Ishikawa (cell line): ENCODE data around the gene SNAPC2.

ENCODE experiments used
- CEBPB ChIP-seq: IDR thresholded peaks from 2 replicates; pipeline ENCODE4 v1.6.1; 2012
- CREB1 ChIP-seq: IDR thresholded peaks from 2 replicates; pipeline ENCODE4 v1.6.1; 2012; ENCODE audit warnings: low read depth
- EGR1 ChIP-seq: IDR thresholded peaks from 2 replicates; pipeline ENCODE4 v1.6.1; 2012
- EP300 ChIP-seq: IDR thresholded peaks from 2 replicates; pipeline ENCODE4 v1.6.1; 2012; ENCODE audit warnings: borderline replicate concordance
- FOXM1 ChIP-seq: IDR thresholded peaks from 2 replicates; pipeline ENCODE4 v1.6.1; 2012; ENCODE audit warnings: low read depth, borderline replicate concordance
- NFIC ChIP-seq: IDR thresholded peaks from 2 replicates; pipeline ENCODE4 v1.6.1; 2012
- RAD21 ChIP-seq: IDR thresholded peaks from 2 replicates; pipeline ENCODE4 v1.6.1; 2012; ENCODE audit warnings: low read depth
- TAF1 ChIP-seq: IDR thresholded peaks from 2 replicates; pipeline ENCODE4 v1.6.1; 2012; ENCODE audit warnings: low read depth, mild to moderate bottlenecking
- TCF12 ChIP-seq: IDR thresholded peaks from 2 replicates; pipeline ENCODE4 v1.6.1; 2012; ENCODE audit warnings: low read depth
- TEAD4 ChIP-seq: IDR thresholded peaks from 2 replicates; pipeline ENCODE4 v1.6.1; 2012
- YY1 ChIP-seq: IDR thresholded peaks from 2 replicates; pipeline ENCODE4 v1.6.1; 2012; ENCODE audit warnings: low read depth
- ZBTB7A ChIP-seq: IDR thresholded peaks from 2 replicates; pipeline ENCODE4 v1.6.1; 2012; ENCODE audit warnings: low read depth
- TF ChIP-seq, protein P1 (sequence below): IDR thresholded peaks from 2 replicates; pipeline ENCODE4 v1.6.1; 2012
- TF ChIP-seq, protein P2 (sequence below): IDR thresholded peaks from 2 replicates; pipeline ENCODE4 v1.6.1; 2012
- TF ChIP-seq, protein P3 (sequence below): IDR thresholded peaks from 2 replicates; pipeline ENCODE4 v1.6.1; 2012; ENCODE audit warnings: low read depth, mild to moderate bottlenecking

SNAPC2 gene

DNA sequence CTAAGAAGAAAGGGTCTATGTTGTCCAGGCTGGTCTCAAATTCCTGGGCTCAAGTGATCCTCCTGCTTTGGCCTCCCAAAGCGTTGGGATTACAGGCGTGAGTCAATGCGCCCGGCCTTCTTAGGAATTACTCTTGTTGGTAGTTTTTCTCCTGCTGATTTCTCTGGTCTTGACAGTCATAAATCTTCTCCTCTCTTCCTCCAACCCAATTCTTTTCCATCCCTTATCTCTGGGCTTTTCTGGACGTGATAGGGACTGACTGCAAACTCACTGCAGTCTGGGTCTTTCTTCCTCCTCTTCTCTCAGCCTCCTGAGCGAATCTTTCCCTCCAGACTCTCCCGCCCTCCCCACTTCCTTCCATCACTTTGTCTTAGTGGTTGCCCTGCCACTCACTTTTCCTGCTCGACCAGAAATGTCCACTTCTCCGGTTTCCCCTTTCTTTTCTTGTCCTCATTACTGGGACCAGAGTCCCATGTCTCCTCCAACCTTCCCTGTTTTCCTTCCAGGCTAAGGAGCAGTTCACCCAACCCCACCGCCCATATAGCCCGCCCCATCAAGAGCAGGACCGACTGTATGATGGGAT is 45.2 kb downstream of the SNAPC2 start:
- TF ChIP-seq, protein P1, sequence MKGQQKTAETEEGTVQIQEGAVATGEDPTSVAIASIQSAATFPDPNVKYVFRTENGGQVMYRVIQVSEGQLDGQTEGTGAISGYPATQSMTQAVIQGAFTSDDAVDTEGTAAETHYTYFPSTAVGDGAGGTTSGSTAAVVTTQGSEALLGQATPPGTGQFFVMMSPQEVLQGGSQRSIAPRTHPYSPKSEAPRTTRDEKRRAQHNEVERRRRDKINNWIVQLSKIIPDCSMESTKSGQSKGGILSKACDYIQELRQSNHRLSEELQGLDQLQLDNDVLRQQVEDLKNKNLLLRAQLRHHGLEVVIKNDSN = no peak
- TF ChIP-seq CREB1 (no peak), CEBPB (no peak)

DNA sequence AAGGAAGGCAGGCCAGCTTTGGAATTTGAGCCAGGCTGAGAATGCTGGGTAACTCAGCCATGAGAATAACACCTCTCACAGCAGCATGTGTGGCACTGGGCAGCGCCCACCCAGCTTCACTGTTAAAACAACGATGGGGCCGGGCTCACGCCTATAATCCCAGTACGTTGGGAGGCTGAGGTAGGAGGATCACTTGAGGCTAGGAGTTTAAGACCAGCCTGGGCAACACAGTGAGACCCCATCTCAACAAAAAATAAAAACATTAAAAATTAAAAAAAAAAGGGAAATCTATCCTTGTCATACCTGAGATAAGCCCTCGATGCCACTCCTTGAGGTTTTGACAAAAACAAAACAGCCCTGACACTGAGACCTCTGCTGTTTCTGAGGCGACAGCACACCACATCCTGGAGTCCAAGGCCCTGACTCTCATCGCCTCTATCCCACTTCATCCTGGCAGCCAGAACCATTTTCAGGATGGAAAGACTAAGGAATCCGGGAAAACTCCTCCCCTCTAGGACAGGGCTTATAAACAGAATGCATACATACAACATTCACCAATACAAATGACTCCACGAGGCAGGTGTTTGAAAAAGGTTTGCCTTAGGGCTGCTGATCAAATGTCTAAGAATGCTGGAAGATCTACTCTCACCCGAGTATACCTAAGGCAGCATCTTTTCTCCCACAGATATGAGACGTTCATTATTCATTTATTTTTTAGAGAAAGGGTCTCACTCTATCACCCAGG is 46.0 kb downstream of the SNAPC2 start:
- TF ChIP-seq EP300 = no peak
- TF ChIP-seq CREB1 = no peak
- no peak for TF ChIP-seq ZBTB7A
- no peak for TF ChIP-seq RAD21
- TF ChIP-seq TEAD4 = no peak
- no peak for TF ChIP-seq YY1
- no peak for TF ChIP-seq EGR1
- TF ChIP-seq FOXM1 = no peak
- no peak for TF ChIP-seq TAF1
- TF ChIP-seq, protein P2, sequence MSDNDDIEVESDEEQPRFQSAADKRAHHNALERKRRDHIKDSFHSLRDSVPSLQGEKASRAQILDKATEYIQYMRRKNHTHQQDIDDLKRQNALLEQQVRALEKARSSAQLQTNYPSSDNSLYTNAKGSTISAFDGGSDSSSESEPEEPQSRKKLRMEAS = no peak
- no peak for TF ChIP-seq TCF12
- TF ChIP-seq CEBPB = no peak
- TF ChIP-seq, protein P1 = no peak
- TF ChIP-seq, protein P3, sequence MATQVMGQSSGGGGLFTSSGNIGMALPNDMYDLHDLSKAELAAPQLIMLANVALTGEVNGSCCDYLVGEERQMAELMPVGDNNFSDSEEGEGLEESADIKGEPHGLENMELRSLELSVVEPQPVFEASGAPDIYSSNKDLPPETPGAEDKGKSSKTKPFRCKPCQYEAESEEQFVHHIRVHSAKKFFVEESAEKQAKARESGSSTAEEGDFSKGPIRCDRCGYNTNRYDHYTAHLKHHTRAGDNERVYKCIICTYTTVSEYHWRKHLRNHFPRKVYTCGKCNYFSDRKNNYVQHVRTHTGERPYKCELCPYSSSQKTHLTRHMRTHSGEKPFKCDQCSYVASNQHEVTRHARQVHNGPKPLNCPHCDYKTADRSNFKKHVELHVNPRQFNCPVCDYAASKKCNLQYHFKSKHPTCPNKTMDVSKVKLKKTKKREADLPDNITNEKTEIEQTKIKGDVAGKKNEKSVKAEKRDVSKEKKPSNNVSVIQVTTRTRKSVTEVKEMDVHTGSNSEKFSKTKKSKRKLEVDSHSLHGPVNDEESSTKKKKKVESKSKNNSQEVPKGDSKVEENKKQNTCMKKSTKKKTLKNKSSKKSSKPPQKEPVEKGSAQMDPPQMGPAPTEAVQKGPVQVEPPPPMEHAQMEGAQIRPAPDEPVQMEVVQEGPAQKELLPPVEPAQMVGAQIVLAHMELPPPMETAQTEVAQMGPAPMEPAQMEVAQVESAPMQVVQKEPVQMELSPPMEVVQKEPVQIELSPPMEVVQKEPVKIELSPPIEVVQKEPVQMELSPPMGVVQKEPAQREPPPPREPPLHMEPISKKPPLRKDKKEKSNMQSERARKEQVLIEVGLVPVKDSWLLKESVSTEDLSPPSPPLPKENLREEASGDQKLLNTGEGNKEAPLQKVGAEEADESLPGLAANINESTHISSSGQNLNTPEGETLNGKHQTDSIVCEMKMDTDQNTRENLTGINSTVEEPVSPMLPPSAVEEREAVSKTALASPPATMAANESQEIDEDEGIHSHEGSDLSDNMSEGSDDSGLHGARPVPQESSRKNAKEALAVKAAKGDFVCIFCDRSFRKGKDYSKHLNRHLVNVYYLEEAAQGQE = no peak
- TF ChIP-seq NFIC = no peak

DNA sequence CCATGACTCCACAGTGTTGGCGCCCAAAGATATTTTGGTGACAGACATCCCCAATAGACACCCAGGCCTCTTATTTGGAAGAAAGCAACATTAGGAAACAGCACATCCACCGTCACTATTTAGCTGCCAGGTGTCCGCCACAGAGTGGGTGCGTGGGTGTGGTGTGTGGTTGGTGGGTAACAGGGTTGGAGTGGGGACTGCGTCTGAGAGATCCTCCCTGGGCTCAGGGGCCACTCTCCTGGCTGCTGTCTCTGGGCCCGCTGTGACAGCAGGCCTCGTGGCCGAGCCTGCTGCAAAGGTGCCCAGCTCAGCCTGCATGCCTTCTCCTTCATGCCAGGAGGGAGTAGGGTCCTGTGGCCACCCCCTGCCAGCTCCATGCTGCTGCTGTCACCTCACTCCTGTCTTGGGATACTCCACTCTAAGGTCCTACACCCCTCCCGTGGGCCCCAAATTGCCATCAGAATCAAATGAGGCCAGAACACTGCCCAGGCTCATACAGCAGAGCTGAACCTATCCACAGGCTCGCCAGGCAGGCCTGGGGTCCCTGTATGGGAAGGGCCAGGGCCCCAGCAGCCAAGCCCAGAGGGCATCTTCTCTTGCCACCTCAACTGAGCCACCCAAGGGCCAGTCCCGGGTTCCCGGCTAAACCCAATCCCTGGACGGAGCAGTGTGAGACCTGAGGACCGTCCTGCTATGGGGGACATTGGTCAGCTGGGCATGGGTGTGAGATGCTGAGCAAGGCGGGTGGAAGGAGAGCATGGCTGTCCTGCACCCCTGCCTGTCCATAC is 48.1 kb downstream of the SNAPC2 start:
- TF ChIP-seq EGR1 (no peak), CREB1 (no peak), NFIC (no peak), FOXM1 (no peak), EP300 (no peak)
- TF ChIP-seq, protein P1 = no peak

DNA sequence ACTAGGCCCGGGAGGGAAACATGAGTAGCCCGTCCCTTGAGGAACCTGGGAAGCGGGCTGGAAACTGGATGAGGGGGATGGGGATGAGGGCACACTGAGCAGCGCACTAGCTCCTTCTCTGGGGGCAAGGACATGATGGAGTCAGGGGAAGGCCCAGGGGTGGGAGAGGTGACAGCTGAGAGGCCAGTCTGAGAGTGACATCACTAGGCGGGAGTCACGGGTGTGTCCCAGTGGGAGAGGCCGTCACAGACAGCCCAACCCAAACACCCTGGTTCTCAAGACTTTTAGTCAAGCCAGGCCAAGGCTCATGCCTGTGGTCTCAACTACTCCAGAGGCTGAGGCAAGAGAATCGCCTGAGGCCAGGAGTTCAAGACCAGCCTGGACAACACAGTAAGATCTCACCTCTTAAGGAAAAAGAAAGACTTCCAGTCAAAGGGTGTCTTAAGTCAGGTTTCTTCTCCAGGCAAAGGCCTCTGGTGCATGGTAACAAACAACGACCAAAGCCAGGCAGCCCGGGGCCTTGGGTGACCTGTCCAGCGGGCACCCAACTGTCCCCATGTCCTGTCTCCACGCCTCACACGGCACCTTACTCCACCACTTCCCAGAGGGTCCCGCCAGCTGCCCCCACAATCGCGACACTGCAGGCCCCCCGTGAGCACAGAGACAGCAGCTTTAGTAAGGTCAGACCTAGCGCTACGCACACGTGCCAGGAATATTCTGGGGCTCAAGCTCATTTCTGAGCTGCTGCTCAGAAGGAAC is 48.8 kb downstream of the SNAPC2 start:
- TF ChIP-seq TCF12 (no peak), CREB1 (no peak), NFIC (no peak), TEAD4 (no peak), TAF1 (no peak), FOXM1 (no peak), EP300 (no peak), EGR1 (no peak), CEBPB (no peak), ZBTB7A (no peak), RAD21 (no peak)
- TF ChIP-seq, protein P3 = no peak
- TF ChIP-seq, protein P2 = no peak

DNA sequence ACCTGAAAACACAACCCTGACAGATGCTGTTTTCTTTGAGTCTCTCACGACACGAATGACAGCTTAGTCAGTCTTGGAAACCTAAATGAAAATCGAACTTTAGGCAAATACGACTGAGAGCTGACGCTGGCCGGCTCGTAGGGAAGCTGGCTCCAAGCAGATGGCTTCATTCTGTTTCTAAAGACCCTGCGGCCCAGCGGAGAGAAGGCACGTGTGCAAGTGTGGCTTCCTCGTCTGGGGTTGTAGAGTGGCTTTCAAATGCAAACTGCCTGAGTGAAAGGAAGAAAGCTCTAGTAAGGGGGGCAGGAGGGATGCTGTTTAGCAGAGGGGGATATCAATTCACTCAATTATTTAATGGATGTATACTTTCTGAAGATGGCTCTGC is 49.4 kb downstream of the SNAPC2 start:
- TF ChIP-seq RAD21 (no peak), EGR1 (no peak), CREB1 (no peak), ZBTB7A (no peak), NFIC (no peak), EP300 (no peak), YY1 (no peak), TEAD4 (no peak), TAF1 (no peak), TCF12 (no peak)
- TF ChIP-seq, protein P3 = no peak
- TF ChIP-seq, protein P2 = no peak
- TF ChIP-seq, protein P1 = no peak
